DMS53 treated with DMSO at 0.1 percent for 48 hours (cell line): ENCODE data around the gene TEAD3.
"Not testable (repeated sequence)": the region's sequence is repeated elsewhere in the genome, so short reads cannot be mapped to it uniquely, and the experiment has no call there.

Experiments used
- DNase-seq: peaks from one replicate; lab custom pipeline; 2025; ENCODE audit not compliant: unreplicated experiment; lab: John Stamatoyannopoulos, UW

The TEAD3 gene

GRCh38 chr6:35452183-35453090 lies 44.4 kb downstream of the TEAD3 start, which contains the start of gene FANCE:
Gene FANCE (plus strand): TSS chr6:35452338. CDS start chr6:35452546, 208 bp downstream.
- DNase-seq, result peak; percentile 49

- DNase-seq, result no peak
Measured at GRCh38 chr6:35451354-35452182, 45.3 kb downstream of the TEAD3 start.

- DNase-seq, result peak; percentile 67
Measured at GRCh38 chr6:35449287-35449881, 47.5 kb downstream of the TEAD3 start.

GRCh38 chr6:35448191-35448590 lies 48.7 kb downstream of the TEAD3 start:
- no peak for DNase-seq

DNA sequence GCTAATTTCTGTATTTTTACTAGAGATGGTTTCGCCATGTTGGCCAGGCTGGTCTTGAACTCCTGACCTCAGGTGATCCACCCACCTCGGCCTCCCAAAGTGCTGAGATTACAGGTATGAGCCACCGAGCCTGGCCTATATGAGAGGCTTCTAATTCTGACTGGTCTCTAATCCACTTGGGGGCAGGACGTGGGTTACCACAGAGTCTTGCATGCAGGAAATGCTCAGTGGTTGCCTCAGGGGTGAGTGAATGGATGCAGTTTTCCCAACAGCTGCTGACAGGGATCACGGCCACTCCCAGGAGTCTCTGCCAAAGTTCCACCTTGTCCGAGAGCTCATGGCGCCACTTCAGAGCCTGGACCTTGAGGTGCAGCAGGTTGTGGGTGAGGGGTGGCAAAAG lies 51.2 kb downstream of the TEAD3 start:
- DNase-seq, result no peak

DNA sequence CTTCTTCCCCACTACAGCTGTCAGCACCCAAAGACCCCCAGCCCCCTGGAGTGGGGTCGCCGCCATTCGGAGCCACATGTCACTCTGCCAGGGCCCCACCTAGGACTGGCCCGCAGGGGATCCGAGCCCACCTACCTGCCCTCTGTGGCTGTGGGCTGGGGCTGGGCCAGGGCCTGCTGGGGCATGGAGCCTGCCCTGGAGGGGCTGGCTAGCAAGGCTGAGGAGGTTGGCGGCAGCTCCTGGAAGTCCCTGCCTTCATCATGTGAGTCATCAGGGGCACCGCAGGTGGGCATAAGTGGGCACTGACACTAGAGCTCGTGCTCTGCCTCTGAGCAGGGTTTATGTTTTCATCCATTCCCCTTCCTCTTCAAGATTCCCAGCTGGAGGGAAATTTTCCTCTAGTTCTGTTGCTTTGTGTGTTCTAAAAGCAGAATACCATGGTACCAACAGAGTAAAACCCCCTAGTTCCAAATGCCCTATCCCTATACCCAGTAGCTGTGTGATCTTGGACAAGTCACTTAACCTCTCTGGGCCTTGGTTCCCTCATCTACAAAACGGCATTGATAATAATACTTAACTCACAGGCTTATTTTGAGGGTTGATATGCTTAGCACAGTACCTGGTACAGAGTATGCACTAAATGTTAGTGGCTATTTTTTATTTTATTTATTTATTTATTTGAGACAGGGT lies 53.4 kb downstream of the TEAD3 start:
- no peak for DNase-seq

DNA sequence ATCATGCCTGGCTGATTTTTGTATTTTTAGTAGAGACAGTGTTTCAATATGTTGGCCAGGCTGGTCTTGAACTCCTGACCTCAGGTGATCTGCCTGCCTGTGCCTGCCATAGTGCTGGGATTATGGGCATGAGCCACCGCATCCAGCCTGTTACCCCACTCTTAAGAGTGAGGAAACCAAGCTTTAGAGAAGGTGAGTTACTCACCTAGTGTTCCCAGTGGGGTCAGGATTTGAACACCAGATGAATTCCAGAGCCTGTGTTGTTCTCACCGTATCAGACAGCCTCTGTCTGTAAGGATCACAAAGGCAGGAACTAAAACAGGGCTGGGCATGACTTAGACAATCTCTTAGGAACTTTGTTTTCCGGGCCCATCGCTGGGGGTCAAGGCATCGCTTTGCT lies 54.2 kb downstream of the TEAD3 start:
- DNase-seq, result no peak

DNA sequence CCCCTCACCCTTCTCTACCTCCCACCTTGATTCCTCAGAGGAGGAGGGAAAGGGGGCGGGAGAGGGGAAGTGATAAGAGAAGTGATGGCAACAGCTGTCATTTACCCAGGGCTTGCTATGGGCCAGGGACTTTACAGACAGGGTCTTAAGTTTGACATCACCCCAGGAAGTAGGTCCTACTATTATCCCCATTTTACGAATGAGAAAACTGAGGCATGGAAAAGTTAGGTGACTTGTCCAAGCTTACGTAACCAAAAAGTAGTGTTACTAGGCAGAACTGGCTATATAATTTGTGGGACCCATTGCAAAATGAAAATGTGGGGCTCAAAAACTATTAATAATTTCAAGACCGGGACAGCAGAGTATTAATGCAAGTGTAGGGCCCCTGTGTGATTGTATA lies 55.2 kb downstream of the TEAD3 start:
- DNase-seq, result no peak

DNA sequence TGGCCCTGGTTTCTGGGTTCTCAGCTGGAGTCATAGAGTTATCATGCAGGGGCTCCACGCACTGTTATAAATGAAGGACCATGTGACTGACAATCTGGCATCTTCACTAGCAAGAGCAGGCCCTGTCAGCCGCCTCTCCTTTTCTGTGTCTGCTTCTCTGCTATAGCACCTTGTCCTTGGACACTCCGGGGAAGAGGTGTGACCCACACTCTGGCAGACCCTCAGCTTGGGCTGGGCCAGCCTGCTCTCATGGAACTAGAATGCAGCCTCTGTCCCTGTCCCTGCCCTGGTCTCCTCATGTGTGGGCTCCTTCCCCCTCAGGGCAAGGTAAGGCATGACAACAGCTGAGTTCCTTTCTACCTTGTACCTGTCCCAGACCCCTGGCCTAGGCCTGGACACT lies 55.7 kb downstream of the TEAD3 start:
- no peak for DNase-seq

GRCh38 chr6:35439308-35439707 lies 57.6 kb downstream of the TEAD3 start:
- DNase-seq, result no peak

DNA sequence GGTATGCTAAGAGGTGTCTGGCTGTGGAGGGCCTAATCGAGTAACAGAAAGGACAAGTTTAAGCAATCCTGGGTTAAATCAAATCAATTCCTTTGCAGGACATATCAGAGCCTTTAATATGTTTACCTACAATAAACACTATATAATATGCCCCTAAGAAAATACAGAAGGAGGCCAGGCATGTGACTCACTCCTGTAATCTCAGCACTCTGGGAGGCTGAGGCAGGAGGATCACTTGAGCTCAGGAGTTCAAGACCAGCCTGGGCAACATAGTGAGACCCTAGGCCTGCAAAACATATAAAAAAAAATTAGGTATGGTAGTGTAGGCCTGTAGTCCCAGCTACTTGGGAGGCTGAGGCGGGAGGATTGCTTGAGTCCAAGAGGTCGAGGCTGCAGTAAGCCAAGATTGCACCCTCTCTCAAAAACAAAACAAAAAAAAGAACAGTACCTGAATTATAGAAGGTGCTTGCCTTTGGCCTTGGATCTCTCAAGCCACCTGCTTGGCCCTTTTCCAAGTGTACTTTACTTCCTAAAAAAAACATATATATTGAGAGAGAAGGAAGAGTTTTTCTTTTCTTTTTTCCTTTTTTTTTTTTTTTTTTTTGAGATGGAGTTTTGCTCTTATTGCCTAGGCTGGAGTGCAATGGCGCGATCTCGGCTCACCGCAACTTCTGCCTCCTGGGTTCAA lies 58.4 kb downstream of the TEAD3 start:
- not testable (repeated sequence) for DNase-seq

- DNase-seq, result no peak
Measured at GRCh38 chr6:35436071-35436857, 60.6 kb downstream of the TEAD3 start.

DNA sequence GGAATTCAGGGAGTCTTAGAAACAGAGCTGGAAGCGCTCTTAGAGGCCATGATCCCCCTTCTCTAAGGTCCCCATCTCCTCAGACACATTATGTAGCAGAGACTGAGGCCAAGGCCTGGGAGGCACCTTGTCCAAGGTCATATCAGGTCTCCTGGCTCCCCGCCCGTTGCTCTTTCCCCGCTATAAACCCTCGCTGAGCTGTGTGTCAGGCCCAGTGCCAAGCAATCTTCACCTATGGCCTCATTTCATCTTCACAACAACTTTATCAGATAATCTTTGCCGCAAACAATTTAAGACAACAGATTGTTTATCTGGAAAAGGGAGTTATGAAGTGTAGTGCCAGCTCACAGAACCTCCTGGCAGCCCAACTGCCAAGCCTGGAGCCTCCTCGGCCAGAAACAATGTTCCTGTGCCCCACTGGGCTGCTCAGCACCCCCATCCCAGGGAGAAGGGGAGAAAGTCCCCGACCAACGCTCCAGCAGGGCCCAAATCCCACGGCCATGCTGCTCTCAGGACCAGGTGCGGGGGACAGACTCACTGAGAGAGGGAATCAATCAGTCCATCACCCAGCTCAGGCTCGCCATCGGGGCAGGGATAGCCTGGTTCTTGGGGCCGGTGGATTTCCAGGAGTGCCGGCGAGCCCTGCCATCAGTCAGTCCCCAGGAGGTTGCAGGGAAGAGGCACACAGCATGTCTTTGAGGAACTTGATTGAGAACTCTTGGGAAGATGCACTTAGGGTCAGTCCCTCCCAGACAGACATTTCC lies 61.6 kb downstream of the TEAD3 start:
- DNase-seq, result no peak

DNA sequence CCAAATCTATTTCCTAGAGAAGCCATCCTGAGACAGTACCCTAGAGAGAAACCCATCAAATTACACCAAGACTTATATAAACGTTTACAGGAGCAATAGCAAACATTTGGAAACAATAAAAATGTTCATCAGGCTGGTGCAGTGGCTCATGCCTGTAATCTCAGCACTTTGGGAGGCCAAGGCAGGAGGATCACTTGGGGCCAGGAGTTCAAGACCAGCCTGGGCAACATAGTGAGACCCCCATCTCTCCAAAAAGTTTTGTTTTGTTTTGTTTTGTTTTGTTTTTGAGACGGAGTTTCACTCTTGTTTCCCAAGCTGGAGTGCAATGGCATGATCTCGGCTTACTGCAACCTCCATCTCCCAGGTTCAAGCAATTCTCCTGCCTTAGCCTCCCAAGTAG lies 64.2 kb downstream of the TEAD3 start:
- DNase-seq, result not testable (repeated sequence)

DNA sequence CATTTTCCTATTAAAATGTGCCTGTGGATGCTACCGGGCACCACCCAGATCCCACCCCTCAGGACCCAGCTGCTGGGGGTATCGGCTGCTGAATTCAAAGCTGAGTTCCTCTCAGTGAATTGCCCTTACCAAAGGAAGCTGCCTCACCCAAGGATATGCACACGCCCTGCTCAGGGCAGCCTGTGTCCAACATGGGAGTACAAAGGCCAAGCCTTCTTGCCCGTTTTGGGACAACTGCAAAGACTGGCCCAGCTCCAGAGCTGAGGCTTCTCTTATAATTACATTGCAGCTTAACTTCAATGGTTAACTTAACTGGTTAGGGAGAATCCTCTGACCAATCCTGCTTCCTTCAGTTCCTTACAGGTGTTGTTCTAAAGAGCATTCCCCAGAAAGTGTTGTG lies 64.6 kb downstream of the TEAD3 start:
- DNase-seq, result no peak

DNA sequence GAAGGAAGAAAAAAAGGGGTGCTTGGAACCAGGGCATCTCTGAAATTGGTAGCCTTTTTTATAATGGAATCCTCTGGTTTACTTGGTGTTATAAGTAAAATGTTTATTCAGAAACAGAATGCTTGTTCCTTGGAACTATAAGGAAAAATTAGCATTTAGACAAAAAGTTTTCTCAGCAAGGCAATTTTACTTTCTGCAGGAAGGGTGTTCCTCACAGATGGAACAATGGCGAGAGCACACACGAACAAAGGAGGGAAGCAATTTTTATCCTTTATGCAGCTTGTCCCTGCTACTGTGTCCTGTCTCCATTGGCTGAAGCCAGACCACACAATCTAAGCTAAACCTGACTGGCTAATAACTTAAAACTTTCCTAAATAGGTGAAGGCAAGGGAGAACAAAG lies 67.4 kb downstream of the TEAD3 start:
- DNase-seq, result no peak

- no peak for DNase-seq
Measured at GRCh38 chr6:35428421-35429149, 68.3 kb downstream of the TEAD3 start.

DNA sequence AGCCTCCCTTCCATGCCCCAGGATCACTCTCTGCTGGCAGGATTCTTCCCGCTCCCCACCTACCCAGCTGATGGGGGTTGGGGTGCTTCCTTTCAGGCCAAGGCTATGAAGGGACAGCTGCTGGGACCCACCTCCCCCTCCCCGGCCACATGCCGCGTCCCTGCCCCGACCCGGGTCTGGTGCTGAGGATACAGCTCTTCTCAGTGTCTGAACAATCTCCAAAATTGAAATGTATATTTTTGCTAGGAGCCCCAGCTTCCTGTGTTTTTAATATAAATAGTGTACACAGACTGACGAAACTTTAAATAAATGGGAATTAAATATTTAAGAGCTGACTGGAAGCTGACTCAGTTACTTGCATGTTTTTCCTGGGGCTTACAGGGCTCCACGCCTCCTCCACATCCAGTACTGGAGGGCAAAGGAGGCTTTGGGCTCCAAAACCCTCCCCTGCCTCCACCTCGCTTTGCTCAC lies 69.0 kb downstream of the TEAD3 start:
- no peak for DNase-seq
